ENCODE measurements around the gene RASL11A.

- no peak for TF ChIP-seq CTCF (IDR thresholded peaks at IDR 0.05)
- TF ChIP-seq POLR2A (IDR thresholded peaks at IDR 0.05) = no peak
These were observed 10.8 kb downstream of the RASL11A start for GRCh38 chr13:27281420-27281819.

Data from heart left ventricle (tissue), 13 donors.